HG02840 (cell line): ENCODE results near the gene CLEC7A.

Experiments used
- ATAC-seq: cut with Tn5 transposase; IDR thresholded peaks from one replicate; pipeline ENCODE4 v1.9.1; 2021; ENCODE audit warnings: mild to moderate bottlenecking, moderate library complexity, moderate number of reproducible peaks; ENCODE audit not compliant: unreplicated experiment, low FRiP score

CLEC7A gene

DNA sequence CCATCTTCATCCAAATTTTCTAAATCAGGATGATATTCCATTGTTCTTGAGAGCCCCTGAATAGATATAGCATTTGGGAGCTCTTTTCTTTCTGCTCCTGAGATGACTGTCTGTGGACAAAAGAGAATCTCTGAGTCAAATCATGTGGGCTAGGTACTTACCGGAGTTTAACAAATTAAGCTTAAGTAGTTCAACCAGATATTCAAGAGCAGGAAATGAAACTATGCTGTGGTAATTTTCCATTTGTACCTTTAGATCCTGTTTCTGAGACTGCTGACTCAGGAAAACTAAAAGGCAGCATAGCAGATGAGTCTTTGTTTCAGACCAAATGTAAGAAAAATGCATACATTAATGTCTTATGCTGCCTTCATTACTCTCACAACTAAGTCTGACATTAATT, at the start of gene CLEC7A:
CLEC7A (minus strand) TSS at position 158 of the 400 bp plus-strand sequence; CDS start at position 41, 117 bp downstream.
- peak; percentile 79 for ATAC-seq

DNA sequence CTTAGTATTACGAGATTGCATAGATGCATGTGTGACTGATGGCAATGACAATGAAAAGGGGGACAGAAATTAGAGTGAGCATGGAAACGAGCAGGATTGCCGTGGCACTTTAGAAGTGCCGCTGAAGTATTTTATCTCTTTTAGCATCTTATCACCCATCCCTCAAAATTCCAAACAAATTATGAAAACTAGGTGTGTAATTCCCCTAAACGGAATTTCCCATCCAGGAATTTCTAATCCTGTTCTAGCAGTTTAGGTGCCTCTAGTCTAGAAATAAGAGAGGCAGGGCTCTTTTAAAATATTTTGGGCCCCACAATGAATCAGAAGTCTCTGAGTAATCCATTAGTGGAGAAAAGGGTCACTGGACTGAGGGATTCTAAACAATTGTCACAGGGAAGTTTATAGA, 49.8 kb upstream of the CLEC7A start:
- ATAC-seq, result no peak

DNA sequence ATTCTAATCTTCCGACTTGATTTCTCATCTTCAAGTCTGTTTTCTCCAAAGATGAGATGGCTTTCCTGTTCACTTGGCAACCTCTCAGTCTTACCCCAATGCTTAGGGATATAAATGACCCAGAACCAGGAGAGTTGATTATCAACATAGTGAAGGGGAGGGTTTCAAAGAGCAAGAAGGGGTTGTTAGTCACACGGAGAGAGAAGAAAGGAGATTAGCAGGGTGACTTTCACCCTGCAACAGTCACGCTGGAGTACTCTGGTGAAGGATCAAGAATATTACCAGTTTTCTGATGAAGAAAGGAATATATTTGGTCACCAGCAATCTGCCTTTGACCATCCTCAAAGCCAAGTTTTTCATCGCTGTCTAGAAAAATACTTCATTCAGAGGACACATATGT, 48.8 kb upstream of the CLEC7A start, which contains the start of gene TMEM52B:
TMEM52B (plus strand) TSS at position 212 of the 400 bp plus-strand sequence. CDS start 543 bp downstream, outside the sequence.
- ATAC-seq, result no peak

DNA sequence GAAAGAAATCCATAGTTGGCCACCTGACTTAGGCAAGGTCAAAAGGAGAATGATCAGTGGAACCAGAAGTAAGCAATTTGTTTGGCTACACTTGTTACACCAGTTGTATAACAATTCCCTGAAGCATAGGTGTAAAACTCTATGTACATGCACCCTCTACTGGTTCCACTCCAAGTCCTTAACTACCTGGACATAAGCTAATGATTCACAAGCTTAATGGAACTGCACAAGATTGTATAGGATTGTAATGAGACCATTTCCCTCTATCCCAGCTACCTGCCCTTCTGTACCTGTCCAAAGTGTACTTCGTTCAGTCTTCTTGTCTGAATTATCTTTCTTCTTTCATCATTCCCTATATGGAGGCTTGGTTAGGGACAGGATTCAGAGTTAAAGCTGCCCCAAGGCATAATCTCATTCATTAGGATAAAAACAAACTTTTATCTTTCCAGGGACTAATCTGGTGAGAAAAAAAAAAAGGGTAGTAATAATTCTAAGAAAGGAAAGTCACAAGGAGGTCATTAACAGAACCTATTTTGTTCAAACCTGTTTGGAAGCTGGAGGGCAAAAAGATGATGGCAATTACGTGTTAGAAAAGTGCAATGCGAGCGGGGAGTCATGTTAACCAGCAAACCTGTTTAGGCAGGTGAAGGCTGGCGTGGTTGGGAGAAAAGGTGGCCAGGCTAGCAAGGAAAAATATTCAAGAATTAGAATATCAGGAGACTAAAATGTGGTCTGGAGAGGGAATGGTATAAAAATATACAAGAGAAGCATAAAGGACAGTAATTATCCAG, 46.0 kb upstream of the CLEC7A start:
- no peak for ATAC-seq

DNA sequence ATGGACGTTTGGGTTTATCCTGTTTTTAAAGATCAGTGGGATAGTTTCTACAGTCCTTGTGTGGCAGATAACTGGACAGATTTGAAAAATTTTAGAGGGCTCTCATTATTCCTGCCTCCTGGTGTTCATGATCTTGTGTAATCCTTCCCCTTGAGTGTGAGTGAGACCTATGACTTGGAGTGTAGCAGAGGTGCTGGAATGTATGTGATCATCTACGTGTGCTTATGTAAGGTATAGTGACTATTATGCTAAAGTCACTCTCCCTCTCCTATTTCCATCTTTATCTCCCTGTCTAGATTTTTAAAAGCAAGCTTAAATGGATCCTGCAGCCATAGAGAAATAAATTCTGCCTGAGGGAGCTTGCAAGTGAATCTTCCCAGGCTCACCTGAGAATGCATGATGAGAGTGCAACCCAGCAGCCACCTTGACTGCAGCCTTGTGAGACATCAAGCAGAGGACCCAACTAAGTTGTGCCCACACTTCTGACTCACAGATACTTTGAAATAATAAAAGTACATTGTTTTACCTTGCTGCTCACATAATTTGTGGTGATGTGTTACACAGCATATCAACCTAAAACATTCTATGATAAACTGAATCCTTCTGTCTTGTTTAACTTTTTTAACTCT, 45.1 kb upstream of the CLEC7A start:
- ATAC-seq, result no peak

DNA sequence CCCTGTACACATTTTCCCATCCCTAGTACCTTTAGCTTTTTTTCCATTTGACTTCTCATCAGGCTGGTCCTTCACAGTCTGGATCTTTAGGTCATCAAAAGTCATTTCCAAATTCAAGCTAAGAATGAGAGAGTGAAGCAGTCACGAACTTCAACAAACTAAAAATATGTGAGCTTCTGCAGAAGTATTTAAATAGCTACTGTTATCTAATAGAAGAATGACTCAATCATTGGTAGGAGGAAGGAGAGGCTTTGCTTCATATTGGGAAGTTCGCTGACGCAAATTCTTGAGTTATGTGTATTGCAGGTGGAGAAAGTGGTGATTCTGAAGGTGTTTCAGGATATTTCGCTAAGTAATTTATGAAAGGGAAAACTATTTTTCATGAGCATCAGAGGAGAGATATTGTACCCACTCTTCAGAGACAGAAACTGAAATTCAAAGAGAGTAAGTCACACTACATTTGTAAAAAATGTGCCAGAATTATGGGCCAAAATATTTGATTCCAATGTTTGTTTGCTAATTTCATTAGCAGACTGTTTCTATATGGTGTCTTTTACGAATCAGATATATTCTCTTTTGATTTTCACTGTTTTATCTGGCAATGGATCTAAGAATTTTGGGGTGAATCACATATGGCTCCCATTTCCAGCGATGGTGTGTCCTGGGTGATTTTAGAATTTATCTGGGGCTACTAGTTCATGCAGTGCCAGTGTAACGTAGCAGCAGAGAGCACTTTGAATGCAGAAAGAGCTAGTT, 42.2 kb upstream of the CLEC7A start, which contains the start of gene OLR1:
OLR1 (minus strand) TSS at position 160 of the 756 bp plus-strand sequence; CDS start at position 105, 55 bp downstream.
- no peak for ATAC-seq

DNA sequence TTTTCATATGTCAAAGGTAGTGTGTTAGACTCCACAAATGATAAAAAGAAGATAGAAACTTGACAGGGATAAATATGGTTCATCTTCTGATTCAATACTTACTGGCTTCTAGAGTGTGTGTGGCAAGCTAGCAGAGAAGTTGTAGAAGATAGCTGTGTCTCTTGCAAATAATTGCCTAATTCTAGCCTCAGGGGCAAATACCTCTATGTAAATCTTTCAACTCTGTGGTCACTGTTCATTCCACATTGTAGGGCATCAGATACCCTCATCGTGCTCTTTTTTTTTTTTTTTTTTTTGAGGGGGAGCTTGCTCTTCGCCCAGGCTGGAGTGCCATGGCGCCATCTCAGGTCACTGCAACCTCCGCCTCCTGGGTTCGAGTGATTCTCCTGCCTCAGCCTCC, 40.2 kb upstream of the CLEC7A start:
- ATAC-seq, result no peak

DNA sequence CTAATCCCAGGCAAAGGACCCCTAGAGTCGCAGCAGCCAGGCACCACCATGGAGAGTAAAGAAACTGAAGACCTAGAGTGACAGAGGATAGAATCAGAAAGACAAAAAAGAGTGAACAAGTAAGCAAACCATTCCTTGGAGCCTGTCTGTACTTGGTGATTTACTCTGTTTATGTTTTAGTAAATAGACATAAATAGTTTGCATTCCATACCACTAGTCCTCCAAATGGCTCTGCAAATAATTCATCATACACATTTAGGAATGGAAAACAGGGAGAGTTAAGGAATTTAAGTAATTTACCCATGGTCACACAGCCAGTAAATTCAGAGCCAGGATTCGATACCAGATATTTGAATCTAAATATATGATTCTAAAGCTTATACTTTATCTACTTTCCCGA, 39.1 kb upstream of the CLEC7A start:
- ATAC-seq, result no peak

DNA sequence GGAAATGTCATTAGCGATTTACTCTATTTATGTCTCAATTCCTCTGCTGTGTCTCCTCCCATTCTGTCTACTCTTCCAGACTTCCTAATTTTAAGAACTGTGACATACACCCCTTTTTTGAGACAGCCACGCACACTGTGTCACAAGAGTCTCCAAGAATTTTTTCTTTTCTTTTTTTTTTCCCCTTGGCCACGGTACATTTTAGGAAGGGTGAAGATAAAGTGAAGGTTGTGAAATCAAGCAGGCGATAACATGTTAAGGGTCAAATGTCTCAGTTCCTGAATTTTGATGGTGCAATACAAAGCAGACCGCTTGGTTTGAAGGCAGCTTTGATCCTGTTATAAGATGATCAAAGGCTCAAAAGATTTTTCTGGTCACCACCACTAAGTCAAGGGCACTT, 37.6 kb upstream of the CLEC7A start:
- ATAC-seq, result no peak

DNA sequence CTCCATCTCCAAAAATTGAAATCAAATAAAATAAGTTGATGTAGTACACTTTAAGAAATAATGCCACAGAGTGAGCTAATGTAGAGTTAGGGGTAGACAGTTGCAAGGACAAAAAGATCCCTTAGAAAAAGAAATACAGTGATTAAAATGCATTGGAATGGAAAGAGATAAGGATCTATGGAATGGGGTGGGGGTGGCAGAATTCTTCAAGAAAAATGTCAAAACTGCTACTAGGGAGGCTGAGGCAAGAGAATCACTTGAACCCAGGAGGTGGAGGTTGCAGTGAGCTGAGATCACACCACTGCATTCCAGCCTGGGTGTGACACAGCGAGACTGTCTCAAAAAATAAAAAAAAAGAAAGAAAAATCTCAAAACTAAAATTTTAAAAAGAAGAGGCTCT, 35.4 kb upstream of the CLEC7A start:
- ATAC-seq, result no peak

DNA sequence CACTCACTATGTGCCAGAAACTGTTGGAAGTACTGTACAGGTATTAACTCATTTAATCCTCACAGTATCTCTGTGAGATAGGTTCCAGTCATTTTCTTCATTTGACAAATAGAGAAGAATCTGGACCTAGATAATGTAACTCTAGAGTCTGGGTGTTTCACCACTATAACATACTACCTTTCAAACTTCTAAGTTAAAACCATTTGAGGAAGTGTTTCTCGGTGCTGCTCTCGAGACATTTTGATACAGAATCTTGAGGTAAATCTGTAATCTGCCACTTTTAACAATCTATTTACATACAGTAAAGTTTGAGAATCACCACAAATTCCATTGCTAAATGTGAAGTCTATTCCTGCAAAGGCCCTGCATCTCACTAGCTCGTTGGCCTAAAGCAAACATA, 33.1 kb upstream of the CLEC7A start:
- ATAC-seq, result no peak

DNA sequence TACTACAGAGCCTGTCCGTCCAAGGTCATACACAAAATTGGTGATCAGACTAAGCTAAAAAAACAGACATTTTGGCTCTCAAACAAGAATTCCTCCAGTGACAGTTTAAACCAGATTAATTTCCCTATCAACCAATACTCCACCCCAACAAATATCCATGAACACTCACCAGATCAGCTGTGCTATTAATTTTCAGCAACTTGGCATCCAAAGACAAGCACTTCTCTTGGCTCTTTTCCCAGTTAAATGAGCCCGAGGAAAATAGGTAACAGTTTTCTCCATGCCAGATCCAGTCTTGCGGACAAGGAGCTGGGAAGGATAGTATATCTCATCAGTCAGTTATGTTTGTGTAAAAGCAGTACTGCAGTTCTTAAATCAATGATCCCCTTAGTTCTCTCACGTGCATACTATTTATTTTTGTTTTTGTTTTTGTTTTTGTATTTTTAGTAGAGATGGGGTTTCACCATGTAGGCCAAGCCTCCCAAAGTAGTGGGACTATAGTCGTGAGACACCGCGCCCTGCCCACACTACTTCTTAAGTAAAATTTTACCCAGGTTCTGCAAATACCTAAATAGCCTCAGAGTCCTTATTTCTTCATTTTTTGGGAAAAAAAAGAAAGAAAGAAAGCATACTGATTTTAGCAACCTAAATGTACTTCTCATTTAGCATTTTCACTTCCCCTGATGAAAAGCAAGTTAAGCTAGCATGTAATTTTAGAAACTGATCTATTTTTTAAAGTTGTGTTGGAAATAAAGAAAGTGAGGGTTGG, 30.8 kb upstream of the CLEC7A start:
- no peak for ATAC-seq

DNA sequence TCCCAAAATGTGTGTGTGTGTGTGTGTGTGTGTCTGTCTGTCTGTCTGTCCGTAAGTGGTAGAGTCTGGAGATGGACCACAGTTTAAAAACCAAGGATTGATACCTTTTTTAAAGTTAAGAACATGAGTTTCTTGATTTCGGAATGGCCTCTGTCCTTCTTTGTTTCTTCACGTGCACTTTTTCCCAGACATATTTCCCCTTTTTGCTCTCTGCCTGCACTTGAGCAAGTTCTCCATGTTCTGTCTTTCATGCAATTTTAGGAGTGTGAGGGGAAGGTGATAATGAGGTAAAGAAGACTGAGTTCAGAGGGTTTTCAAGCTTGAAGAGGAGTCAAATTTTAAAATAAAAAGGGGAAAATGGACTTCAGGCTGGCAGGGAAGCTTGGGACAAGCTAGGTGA, 29.3 kb upstream of the CLEC7A start:
- ATAC-seq, result no peak

DNA sequence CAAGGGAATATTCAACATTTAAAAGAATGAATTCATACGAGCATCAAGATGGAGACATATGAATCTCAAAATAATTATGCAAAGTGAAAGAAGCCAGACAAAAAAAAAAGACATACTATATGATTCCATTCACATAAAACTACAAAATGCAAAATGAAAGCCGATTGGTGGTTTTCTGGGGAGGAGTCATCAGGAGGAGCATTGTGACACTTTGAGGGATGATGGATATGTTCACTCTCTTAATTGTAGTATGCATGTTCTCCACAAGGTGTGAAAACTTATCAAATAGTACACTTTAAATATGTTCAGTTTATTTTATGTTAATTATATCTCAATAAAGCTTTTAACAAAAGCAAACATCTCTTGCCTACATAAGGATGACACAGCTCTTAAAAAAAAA, 28.4 kb upstream of the CLEC7A start:
- no peak for ATAC-seq

DNA sequence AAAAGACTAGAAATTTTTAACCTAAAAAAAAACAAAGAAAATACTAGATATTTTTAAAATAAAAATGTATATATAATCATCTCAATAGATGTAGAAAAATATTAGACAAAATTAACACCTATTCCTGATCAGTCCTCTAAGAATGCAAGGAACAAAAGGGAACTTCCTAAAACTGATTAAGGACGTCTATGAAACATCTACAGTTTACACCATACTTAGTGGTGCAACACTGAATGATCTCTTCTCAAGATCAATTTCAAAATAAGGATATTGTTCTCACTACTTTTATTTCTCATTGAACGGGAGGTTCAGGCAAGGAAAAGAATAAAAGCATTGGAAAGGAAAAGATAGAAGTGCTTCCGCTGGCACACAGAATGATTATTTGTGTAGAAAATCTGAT, 26.0 kb upstream of the CLEC7A start:
- no peak for ATAC-seq

DNA sequence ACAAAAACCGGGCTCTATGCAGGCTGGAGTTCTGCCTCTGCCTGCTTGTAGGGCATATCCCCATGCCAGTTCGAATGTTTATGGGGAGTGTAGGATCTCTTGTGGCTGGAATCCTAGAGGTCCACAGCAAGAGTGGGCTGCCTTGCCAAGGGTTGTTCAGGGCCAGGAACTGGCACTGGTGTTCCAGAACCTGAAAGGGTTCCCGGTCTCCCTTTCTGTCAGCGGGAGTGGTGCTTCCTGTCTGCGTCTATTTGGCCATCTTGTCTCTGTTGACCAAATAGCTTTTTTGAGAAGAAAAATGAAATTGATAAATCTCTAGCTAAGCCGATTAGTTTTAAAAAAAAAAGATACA, 24.1 kb upstream of the CLEC7A start:
- no peak for ATAC-seq

DNA sequence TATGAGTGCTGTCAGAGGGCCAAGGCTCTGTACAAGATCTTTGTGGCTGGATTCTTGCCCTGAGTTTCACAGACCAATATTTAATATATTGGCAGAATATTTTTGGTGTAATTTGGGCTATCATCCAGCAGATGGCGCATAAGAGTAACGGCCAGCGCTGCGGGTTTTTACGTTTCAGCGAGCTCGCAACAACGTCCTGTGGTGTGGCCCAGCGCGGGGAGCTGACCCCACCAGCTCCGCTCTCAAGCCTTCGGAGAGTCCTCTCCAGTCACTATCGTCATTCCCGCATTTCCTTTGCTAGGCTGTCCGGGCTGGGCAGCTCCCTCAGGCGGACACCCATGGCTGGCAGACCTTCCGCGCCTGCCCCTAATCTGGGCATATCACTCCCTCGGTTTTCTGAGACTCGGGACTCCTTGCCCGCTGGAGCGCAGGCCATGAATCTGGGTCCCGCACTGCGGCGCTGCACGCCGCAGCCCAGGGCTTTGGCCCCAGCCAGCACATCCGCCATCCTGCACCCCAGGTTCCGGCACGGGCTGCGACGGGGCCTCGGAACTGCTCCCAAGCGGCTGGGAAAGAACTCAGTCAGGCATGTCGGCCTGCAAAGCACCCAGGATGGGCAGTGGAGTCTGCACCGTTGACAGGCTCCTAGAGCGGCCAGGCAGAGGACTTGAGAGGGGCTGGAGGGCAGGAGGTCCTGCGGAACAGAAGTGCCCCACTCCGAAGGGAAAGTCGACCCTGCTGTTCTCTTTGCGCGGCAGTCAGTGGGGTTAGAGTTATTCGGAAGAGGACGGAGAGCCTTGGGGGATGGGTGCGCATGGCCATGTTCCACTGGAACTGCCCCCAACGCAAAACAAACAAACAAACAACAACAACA, 23.5 kb upstream of the CLEC7A start:
- ATAC-seq, result no peak

DNA sequence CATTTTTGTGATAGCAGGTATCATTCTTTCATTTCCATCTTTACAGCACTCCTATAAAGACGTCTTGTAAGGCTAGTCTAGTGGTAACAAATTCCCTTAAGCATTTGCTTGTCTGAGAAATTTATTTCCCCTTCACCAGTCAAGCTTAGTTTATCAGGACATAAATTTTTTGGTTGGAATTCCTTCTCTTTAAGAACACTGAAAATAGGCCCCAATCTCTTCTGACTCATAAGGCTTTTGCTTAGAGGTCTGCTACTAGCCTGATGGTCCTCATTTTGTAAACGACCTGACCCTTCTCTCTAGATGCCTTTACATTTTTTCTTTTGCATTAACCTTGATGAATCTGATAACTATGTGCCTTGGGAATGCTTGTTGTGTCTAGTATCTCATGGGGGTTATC, 21.6 kb upstream of the CLEC7A start:
- no peak for ATAC-seq

DNA sequence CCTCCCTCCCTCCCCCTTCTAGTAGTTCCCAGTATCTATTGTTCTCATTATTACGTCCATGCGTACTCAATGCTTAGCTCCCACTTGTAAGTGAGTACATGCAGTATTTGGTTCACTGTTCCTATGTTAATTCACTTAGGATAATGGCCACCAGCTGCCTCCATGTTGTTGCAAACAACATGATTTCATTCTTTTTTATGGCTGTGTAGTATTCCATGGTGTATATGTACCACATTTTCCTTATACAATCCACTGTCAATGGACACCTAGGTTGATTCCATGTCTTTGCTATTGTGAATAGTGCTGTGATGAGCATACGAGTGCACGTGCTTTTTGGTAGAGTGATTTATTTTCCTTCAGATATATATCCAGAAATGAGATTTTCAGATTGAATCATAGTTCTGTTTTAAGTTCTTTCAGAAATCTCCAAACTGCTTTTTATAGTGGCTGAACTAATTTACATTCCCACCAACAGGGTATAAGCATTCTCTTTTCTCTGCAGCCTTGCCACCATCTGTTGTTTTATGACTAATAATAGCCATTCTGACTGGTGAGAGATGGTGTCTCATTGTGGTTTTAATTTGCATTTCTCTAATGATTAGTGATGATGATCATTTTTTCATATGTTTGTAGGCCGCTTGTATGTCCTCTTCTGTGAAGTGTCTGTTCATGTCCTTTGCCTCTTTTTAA, 17.9 kb upstream of the CLEC7A start:
- ATAC-seq, result peak; percentile 91
